Measurements from ENCODE around the gene FAM53B.

FAM53B gene

GRCh38 chr10:124644236-124644635, 99.9 kb downstream of the FAM53B start:
- no peak for DNase-seq

DNA sequence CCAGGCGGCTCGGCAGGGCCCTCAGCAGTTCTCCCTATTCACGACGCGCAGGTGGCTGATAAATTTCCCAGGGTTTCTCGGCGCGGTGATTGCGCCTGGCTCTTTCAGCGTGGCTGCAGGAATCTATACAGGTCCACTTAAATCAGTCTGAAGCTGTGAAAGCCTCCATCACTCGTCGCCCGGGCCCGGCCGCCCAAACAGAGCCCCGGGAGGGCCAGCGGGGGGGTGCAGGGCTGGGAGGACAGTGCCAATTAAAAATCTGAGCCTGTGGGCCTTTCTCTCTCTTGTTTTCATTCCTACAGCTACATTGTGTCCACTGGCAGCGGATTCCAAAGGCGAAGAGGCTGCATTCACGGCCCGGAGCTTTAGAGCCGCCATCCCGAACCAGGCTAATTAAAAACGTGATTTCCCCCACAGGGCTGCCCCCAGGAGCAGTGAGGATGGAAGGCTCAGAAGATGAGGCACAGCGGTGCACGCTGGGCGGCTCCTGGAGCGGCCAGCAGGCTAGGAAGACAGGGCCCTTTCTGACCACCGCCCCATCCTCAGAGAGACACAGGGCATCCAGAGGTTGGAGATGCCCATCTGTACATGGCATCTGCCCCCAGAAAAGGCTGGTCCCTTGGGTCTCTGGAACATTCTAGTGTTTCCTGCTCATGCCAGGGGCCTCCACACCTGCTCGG, 100.7 kb downstream of the FAM53B start:
- no peak for DNase-seq

GRCh38 chr10:124642088-124642710, 102.0 kb downstream of the FAM53B start:
- DNase-seq, result no peak

DNA sequence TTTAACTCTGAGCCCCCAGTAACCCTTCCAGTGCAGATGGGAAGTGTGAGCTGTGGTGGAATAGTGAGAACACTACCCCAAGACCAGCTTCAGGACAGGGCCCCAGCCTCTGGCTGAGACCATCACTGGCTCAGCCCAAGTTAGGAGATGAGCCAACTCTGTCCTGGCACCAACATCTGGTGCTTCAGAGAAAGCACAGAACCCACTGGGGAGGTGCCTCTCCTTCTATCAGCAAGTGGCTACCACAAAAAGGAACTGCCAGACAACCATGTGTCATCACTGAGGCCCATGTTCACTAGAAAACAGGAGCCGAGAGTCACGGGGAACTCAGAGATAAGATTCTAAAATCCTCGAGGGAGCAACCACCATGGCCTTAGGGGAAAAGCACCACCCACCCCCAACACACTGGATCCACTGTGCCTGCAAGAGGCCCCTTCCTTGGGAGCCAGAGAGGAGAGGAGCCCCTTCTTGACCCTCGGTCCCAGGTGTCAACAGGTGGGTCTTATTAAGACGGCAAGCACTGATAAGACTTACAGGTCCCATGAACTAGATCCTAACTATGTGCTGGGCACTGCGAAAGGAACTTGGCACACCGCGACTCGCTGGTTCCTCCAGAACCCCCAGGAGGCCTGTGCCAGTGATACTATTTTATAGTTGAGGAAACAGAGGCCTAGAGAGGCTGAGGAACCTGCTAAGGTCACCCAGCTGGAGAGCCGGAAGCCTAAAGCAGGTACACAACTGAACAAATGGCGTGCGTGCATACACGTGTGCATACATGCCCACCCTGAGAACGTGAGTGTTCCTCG, 102.7 kb downstream of the FAM53B start:
- no peak for DNase-seq

- no peak for DNase-seq
These were observed 103.5 kb downstream of the FAM53B start for GRCh38 chr10:124640538-124641231.

DNA sequence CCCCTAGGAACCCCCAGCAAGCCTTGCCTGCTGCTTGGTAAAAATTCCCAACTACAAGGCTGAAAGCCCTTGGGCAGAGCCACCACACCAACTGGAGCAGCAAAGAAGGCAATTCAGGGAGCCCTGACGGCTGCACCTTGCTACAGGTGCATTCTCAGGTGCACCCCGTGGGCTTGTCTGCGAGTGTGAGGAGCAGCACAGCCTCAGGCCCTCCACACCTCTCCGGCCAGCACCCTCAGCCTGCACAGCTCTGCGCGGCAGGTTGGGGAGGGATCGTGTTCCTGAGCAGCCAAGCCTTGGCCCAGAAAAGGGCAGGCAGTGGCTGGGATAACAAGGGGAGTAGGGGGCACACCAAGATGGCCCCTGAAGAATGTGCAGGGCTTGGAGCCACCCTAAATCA, 104.1 kb downstream of the FAM53B start:
- no peak for DNase-seq

- DNase-seq, result no peak
These were observed 104.5 kb downstream of the FAM53B start for GRCh38 chr10:124639646-124640045.

GRCh38 chr10:124639206-124639605, 105.0 kb downstream of the FAM53B start:
- DNase-seq, result no peak

GRCh38 chr10:124637746-124638145, 106.4 kb downstream of the FAM53B start:
- no peak for DNase-seq

- no peak for DNase-seq
These were observed 107.0 kb downstream of the FAM53B start for GRCh38 chr10:124637091-124637700.

DNA sequence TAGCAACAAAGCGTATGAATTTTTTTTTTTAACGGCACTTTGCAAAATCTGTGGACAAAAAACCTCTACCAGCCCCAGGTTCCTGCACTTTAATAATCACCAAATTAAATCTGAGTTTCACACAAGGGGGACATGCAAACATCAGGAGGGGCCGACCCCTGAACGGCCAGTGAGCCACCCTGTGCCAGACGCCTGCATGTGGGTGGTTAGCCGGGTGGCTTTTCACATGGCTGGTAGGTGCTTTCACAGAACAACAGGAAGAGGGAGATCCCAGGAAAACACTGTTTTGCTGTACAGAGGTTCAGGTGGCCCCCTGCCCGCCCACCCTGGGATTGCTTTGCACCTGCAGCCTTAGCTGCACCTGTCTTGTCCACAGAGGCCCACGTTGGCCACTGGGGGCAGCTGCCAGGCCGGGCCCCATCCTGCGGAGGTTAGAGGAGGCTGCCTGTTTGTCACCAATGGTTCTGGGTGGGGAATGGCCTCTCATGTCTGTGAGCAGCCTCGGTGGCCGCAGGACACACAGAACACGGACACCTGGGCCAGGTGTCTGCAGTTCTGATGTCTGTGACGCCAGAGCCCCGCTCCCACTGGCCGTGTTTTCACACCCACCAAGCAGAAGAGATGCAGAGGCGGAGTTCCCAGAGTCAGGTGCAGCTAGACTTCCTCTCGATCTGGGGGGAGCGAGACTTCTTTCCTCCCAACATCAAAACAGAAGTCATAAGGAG, 107.7 kb downstream of the FAM53B start:
- no peak for DNase-seq

DNA sequence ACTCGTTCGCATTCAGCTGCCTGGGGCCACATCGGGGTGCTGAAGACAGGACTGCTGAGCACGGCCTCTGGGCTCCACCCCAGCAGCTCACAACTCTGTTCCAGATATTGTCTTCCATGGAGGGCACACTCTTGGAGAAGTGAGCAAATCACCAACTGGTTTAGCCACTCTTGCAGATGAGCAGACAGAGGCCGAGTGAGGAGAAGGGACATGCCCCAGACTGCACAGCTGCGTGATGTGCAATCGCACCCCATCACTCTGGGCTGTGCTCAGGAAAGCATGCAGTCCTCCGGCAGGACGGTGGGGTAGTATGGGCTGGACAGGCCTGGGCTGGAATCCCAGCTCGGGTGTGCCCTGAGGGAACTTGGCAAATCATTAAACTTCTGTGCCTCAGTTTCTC, 111.6 kb downstream of the FAM53B start:
- no peak for DNase-seq

GRCh38 chr10:124632064-124632531, 112.1 kb downstream of the FAM53B start:
- no peak for DNase-seq

DNA sequence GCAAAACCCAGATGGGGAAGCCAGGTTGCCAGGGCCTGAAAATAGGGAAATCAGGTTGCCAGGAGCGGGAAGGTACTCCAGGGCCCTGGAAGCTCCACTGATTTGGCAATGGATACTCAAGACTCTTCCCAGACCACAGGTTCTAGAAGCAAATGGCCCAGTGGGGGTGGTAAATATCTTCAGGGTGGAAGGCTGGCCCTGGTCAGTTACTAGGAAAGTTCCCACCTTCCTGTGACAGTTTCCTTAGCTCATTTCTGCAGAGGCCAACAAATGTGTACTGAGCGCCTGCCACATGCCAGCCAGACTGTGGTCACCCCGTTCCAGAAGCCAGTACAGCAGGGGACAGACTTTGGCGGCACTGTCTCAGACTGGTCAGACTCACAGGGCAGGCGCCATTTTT, 113.6 kb downstream of the FAM53B start:
- no peak for DNase-seq

GRCh38 chr10:124629842-124630241, 114.3 kb downstream of the FAM53B start:
- DNase-seq, result no peak

DNA sequence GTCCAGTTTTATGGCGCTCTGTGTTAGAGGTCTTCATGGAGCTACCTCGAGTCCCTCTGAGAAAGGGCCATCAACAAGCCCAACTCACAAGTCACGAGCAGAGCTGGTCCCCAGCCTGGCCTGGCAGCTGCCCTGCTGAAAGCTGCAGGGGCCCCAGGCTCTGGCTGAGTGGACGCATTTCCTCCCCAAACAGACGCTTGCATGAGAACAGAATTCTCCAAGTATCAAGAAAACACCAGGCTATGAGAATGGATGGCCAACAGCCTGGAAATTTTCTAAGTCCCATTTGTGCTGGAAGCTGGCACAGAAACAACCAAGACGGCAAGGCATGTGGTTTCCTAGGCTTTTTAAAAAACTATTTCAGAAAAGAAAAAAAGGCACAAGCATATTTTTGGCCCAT, 114.8 kb downstream of the FAM53B start:
- DNase-seq, result no peak

DNA sequence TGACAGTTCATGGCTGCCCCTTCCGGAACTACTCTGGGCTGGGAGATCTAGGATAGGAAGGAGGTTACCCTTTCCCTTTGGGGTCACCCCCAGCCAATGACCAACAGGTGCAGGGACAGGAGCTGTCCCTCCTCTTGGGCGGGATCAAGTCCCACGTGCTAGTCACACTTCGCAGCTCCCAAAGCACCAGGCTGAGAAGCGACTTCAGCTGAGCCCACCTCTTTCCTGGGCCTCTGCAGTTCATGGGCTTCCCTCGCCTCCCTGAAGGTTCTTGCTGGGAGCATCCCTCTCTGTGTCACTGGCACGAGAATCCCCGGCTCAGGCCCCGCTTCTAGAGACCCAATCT, 115.5 kb downstream of the FAM53B start:
- DNase-seq, result no peak

GRCh38 chr10:124627866-124628675, 116.1 kb downstream of the FAM53B start:
- no peak for DNase-seq

- DNase-seq, result no peak
These were observed 117.3 kb downstream of the FAM53B start for GRCh38 chr10:124626759-124627380.

DNA sequence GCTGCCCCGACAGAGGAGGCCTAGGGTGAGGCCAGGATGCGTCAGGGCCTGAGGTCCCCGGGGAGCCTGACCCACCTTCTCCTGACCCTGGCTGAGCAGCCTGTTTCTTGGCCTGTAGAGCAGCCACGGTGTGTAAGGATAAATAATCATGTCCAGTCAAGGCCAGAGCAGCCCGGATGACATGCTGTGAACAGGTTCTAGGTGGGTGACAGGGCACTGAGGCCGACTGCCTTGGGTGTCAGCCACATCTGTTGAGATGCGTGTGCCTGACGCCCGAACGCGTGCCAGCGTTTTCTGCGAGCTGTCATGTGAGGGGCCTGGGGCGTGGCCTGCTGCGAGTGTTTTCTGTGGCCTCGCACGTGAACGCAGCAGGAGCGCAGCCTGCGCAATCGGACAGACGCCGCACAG, 118.3 kb downstream of the FAM53B start:
- no peak for DNase-seq

- no peak for DNase-seq
These were observed 119.3 kb downstream of the FAM53B start for GRCh38 chr10:124624895-124625294.
